Fibroblast of the aortic adventitia (primary cell): Measurements from ENCODE around the gene SLC25A39. TPM values are rescaled to one million over a fixed set of nuclear protein-coding genes. Genes with fewer than 3 reads are reported as not detected.
"Not testable (repeated sequence)": the region's sequence is repeated elsewhere in the genome, so short reads cannot be mapped to it uniquely, and the experiment has no call there.

Experiments used
- DNase-seq: peaks from one replicate; pipeline ENCODE4 v3.0.0-alpha.2; 2010; ENCODE audit warnings: low read depth
- H3K4me3 ChIP-seq: 2 replicates; pipeline ENCODE4 v1.5.1; 2011; ENCODE audit warnings: low read depth, mild to moderate bottlenecking, control low read depth, low read length, moderate library complexity
- CTCF ChIP-seq: IDR thresholded peaks from 2 replicates; pipeline ENCODE4 v1.5.1; 2011; ENCODE audit warnings: mild to moderate bottlenecking, low read length, control low read depth, inconsistent platforms; ENCODE audit not compliant: insufficient read depth
- total RNA-seq: library from RNA; depleted of rRNA; stranded (reverse); fragments of >200 nt; gene quantifications from 2 replicates; pipeline ENCODE4 v1.2.3, GENCODE V29; 2012; ENCODE audit warnings: low replicate concordance

The SLC25A39 gene, protein sequence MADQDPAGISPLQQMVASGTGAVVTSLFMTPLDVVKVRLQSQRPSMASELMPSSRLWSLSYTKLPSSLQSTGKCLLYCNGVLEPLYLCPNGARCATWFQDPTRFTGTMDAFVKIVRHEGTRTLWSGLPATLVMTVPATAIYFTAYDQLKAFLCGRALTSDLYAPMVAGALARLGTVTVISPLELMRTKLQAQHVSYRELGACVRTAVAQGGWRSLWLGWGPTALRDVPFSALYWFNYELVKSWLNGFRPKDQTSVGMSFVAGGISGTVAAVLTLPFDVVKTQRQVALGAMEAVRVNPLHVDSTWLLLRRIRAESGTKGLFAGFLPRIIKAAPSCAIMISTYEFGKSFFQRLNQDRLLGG
- total RNA-seq = 61.5 and 62.7 TPM in 2 replicates

- peak; percentile 91 for DNase-seq
- TF ChIP-seq CTCF = no peak
- H3K4me3 ChIP-seq = peak within 1 kb of the TSS; percentile 85
Measured at GRCh38 chr17:44324571-44325275, at the start of gene SLC25A39. Gene SLC25A39 (minus strand): TSS chr17:44324823. CDS start chr17:44323562, 1,261 bp downstream.

DNA sequence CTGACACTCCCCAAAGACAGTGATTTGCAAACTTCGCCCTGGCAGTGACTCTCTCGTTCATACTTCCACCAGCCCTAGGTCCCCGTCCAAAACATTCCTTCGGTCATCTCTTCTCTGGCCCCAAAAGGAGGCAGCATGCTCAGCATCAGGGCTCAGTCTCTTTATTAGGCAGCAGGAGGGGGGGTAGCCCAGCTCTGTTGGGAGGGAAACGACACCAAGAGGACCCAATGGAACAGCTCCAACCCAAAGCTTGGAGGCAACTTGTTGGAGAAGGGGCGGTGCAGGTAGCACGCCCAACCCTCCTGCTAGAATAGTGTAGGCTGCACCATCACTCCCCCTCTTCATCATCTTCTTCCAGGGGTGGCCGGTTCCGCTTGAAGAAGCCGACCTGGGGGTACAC, 47.4 kb upstream of the SLC25A39 start:
- H3K4me3 ChIP-seq = no peak overlapping the region
- no peak for TF ChIP-seq CTCF

DNA sequence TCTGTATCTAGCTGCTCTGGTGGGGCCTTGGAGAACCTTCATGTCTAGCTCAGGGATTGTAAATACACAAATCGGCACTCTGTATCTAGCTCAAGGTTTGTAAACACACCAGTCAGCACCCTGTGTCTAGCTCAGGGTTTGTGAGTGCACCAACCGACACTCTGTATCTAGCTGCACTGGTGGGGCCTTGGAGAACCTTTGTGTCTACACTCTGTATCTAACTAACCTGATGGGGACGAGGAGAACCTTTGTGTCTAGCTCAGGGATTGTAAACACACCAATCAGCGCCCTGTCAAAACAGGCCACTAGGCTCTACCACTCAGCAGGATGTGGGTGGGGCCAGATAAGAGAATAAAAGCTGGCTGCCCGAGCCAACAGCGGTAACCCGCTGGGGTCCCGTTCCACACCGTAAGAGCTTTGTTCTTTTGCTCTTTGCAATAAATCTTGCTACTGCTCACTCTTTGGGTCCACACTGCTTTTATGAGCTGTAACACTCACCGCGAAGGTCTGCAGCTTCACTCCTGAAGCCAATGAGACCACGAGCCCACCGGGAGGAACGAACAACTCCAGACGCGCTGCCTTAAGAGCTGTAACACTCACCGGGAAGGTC, 44.9 kb upstream of the SLC25A39 start:
- not testable (repeated sequence) for DNase-seq, H3K4me3 ChIP-seq

More for the DNA sequence above, 47.4 kb upstream of the SLC25A39 start:
- no peak for DNase-seq

GRCh38 chr17:44368391-44369243, 44.0 kb upstream of the SLC25A39 start:
- not testable (repeated sequence) for DNase-seq

DNA sequence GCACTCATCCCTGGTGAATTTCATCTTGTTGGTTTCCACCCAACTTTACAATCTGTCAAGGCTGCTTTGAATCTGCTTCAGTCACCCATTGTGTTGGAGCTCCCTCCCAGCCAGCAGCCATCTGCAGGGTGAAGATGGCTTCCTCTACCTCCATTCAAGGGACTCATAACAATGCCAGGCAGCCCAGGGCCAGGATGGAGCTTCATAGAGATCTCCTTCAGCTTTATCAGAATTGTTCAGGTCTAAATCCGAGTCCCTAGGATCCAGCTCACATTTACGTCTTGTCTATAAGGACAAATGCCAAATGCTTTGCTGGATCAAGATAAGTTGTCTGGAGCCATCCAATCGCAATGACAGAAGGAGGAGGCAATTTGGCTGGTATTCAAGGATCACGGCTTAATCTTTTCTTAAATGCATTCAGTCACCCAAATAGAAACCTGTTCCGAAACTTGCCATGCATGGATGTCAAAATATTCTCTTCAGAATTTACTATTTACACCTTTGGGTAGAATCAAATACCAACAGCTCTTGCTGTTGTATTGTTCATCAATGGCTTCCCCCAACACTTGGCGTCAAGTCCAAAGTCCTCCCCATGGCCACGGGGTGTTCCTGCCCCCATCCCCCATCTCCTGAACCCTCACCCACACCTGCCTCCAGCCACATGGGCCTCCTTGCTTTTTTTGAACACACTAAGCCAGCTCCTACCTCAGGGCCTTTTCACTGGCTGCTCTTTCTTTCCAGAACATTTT, 42.8 kb upstream of the SLC25A39 start:
- no peak overlapping the region for H3K4me3 ChIP-seq
- peak; percentile 22 for DNase-seq
- no peak for TF ChIP-seq CTCF

More at GRCh38 chr17:44368391-44369243, 44.0 kb upstream of the SLC25A39 start:
- not testable (repeated sequence) for H3K4me3 ChIP-seq

- not testable (repeated sequence) for DNase-seq, H3K4me3 ChIP-seq
Measured at GRCh38 chr17:44365051-44365450, 40.4 kb upstream of the SLC25A39 start.

DNA sequence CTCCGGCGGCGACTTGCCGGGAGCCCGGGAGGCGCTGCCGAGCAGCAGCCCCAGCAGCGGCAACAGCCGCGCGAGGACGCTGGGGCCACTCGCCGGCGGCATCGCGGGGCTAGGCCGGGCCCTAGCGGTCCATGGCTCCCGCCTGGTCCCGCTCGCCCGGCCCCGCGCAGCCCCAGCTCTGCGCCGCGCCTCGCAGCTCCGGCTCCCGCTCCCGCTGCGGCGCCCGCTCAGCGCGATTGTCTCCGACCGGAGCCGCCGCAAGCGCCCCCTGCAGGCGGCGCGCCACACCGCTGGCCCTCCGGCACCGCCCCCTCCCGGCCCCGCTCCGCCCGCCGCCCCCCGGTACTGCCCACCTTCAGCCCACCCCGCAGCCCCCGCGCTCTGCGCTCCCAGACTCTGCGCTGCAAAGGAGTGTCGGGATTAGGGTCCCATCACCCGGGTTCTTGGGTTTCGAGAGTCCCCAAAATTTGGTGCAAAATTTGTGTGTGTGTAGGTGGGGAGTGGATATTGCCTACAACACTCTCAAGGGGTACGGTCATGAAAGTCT, 39.1 kb upstream of the SLC25A39 start, which contains the start of gene FAM171A2:
TSS of gene FAM171A2 (minus strand) at position 241 of the 547 bp plus-strand sequence. CDS start at position 102, 139 bp downstream.
- peak; percentile 43 for DNase-seq
- TF ChIP-seq CTCF = peak; percentile 62
- H3K4me3 ChIP-seq = peak within 1 kb of the TSS; percentile 72
